Vagina (tissue), 2 donors: ENCODE measurements around the gene ZC3H15.

ENCODE experiments used
- CTCF ChIP-seq, 3 experiments: fragments of 450-650 bp in 2 of 3; fragments of 200-600 bp in 1 of 3; sonication (generic) in 1 of 3; IDR thresholded peaks; one replicate each; pipeline ENCODE4 v1.5.1; 2017 to 2019; ENCODE audit warnings: antibody characterized with exemption in 3 of 3, mild to moderate bottlenecking in 2 of 3, moderate library complexity in 2 of 3
- POLR2A ChIP-seq, 2 donors: fragments of 450-650 bp; IDR thresholded peaks; one replicate each; pipeline ENCODE4 v1.6.1; 2017; ENCODE audit warnings: antibody characterized with exemption in 2 of 2, mild to moderate bottlenecking in 2 of 2, moderate library complexity in 2 of 2
- POLR2AphosphoS5 ChIP-seq, 2 donors: sonication (generic); formaldehyde crosslinking; IDR thresholded peaks; one replicate each; pipeline ENCODE4 v1.9.0; 2017; ENCODE audit warnings: antibody characterized with exemption in 2 of 2, mild to moderate bottlenecking in 2 of 2, low read depth in 1 of 2; ENCODE audit not compliant: insufficient read depth in 1 of 2

- TF ChIP-seq CTCF (IDR thresholded peaks at IDR 0.05), result no peak
- TF ChIP-seq POLR2A (IDR thresholded peaks at IDR 0.05), result no peak
- TF ChIP-seq POLR2AphosphoS5 (IDR thresholded peaks at IDR 0.05; ENCODE audit: insufficient read depth in 1 of 2, low read depth in 1 of 2), result no peak
These were observed 12.8 kb downstream of the ZC3H15 start for GRCh38 chr2:186498834-186499233.
